HepG2 (cell line): ENCODE results near the gene KMT2B.

Source experiments
- PREB ChIP-seq: sonication (generic); formaldehyde crosslinking; IDR thresholded peaks from 2 replicates; pipeline ENCODE4 v1.4.0; 2020; ENCODE audit warnings: missing genetic modification reagents
- SMAD3 ChIP-seq: sonication (generic); formaldehyde crosslinking; IDR thresholded peaks from 2 replicates; pipeline ENCODE4 v1.4.0; 2020; ENCODE audit warnings: missing genetic modification reagents
- TAF15 ChIP-seq: fragments of 200-400 bp; formaldehyde crosslinking; IDR thresholded peaks from one replicate; pipeline ENCODE4 v1.6.1; 2018; ENCODE audit warnings: mild to moderate bottlenecking, low read depth, low read length; ENCODE audit not compliant: poor library complexity, severe bottlenecking
- THYN1 ChIP-seq: sonication (generic); formaldehyde crosslinking; IDR thresholded peaks from 2 replicates; pipeline ENCODE4 v1.8.1; 2023; ENCODE audit warnings: low read depth, mild to moderate bottlenecking, moderate library complexity, missing genetic modification reagents, borderline replicate concordance

GRCh38 chr19:35780717-35781116 is 62.9 kb downstream of the KMT2B start:
- no peak for TF ChIP-seq PREB
- no peak for TF ChIP-seq TAF15
- no peak for TF ChIP-seq SMAD3 (CRISPR knock-in tag)
- no peak for TF ChIP-seq THYN1
